ENCODE measurements around the gene ELK3. TPM values are rescaled to one million over a fixed set of nuclear protein-coding genes. Genes with fewer than 3 reads are reported as not detected.

The ELK3 gene
- total RNA-seq, 2 donors from 2014 or later = 17.1 to 18.1 TPM

- Histone ChIP-seq H3K9ac (ENCODE audit: extremely low read depth, low read length, poor library complexity, severe bottlenecking) (no peak overlapping the region), H3K27me3 (ENCODE audit: control insufficient read depth, insufficient read depth, low read length, poor library complexity, severe bottlenecking) (no peaks in the 10 kb centered on the region), H3K9me3 (ENCODE audit: control insufficient read depth, low read length) (no peaks in the 10 kb centered on the region), H3K27ac (ENCODE audit: low read depth, low read length) (no peak overlapping the region), H3K4me3 (ENCODE audit: low read length) (no peak overlapping the region), H3K36me3 (ENCODE audit: control insufficient read depth, insufficient read depth, low read length) (no peaks in the 10 kb centered on the region), H3K4me1 (ENCODE audit: control insufficient read depth, insufficient read depth, low read length) (no peaks in the 10 kb centered on the region)
- Mint-ChIP-seq H3K36me3 (ENCODE audit: low read depth) (no peaks in the 10 kb centered on the region), H3K27me3 (ENCODE audit: insufficient read depth) (peaks cover 1% of the 10 kb centered on the region), H3K27ac (no peak overlapping the region), H3K4me1 (peaks cover 13% of the 10 kb centered on the region), H3K9me3 (no peaks in the 10 kb centered on the region), H3K4me3 (no peak overlapping the region)
- TF ChIP-seq, protein P1, sequence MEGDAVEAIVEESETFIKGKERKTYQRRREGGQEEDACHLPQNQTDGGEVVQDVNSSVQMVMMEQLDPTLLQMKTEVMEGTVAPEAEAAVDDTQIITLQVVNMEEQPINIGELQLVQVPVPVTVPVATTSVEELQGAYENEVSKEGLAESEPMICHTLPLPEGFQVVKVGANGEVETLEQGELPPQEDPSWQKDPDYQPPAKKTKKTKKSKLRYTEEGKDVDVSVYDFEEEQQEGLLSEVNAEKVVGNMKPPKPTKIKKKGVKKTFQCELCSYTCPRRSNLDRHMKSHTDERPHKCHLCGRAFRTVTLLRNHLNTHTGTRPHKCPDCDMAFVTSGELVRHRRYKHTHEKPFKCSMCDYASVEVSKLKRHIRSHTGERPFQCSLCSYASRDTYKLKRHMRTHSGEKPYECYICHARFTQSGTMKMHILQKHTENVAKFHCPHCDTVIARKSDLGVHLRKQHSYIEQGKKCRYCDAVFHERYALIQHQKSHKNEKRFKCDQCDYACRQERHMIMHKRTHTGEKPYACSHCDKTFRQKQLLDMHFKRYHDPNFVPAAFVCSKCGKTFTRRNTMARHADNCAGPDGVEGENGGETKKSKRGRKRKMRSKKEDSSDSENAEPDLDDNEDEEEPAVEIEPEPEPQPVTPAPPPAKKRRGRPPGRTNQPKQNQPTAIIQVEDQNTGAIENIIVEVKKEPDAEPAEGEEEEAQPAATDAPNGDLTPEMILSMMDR (conservative IDR thresholded peaks at IDR 0.05) = no peak
- no peak for DNase-seq
- 88 to 93% methylated on average over 10 to 14 of the region's 14 CpGs for WGBS, 2 experiments (ENCODE audit: insufficient coverage in 1 of 2, insufficient read length in 1 of 2)
Measured at GRCh38 chr12:96164951-96165811, 29.0 kb upstream of the ELK3 start.

GRCh38 chr12:96166765-96167164, 27.4 kb upstream of the ELK3 start:
- H3K27ac Mint-ChIP-seq = no peak overlapping the region
- no peak overlapping the region for H3K27ac ChIP-seq (ENCODE audit: low read depth, low read length)
- H3K36me3 ChIP-seq (ENCODE audit: control insufficient read depth, insufficient read depth, low read length) = no peaks in the 10 kb centered on the region
- peaks cover 1% of the 10 kb centered on the region for H3K27me3 Mint-ChIP-seq (ENCODE audit: insufficient read depth)
- no peak overlapping the region for H3K4me3 Mint-ChIP-seq
- no peak for DNase-seq
- no peaks in the 10 kb centered on the region for H3K9me3 Mint-ChIP-seq
- H3K36me3 Mint-ChIP-seq (ENCODE audit: low read depth) = no peaks in the 10 kb centered on the region
- H3K4me1 Mint-ChIP-seq = peaks cover 13% of the 10 kb centered on the region
- no peak overlapping the region for H3K4me3 ChIP-seq (ENCODE audit: low read length)
- H3K9ac ChIP-seq (ENCODE audit: extremely low read depth, low read length, poor library complexity, severe bottlenecking) = no peak overlapping the region
- TF ChIP-seq, protein P1 (conservative IDR thresholded peaks at IDR 0.05) = no peak
- no peaks in the 10 kb centered on the region for H3K9me3 ChIP-seq (ENCODE audit: control insufficient read depth, low read length)
- no peaks in the 10 kb centered on the region for H3K27me3 ChIP-seq (ENCODE audit: control insufficient read depth, insufficient read depth, low read length, poor library complexity, severe bottlenecking)
- 83 to 93% methylated on average over 1 to 2 of the region's 2 CpGs for WGBS, 2 experiments (ENCODE audit: insufficient coverage in 1 of 2, insufficient read length in 1 of 2)
- no peaks in the 10 kb centered on the region for H3K4me1 ChIP-seq (ENCODE audit: control insufficient read depth, insufficient read depth, low read length)

GRCh38 chr12:96167492-96167891, 26.7 kb upstream of the ELK3 start:
- no peak overlapping the region for H3K4me3 Mint-ChIP-seq
- peaks cover 1% of the 10 kb centered on the region for H3K27me3 Mint-ChIP-seq (ENCODE audit: insufficient read depth)
- no peak for DNase-seq
- Histone ChIP-seq H3K9ac (ENCODE audit: extremely low read depth, low read length, poor library complexity, severe bottlenecking) (no peak overlapping the region), H3K27ac (ENCODE audit: low read depth, low read length) (no peak overlapping the region), H3K4me1 (ENCODE audit: control insufficient read depth, insufficient read depth, low read length) (no peaks in the 10 kb centered on the region), H3K4me3 (ENCODE audit: low read length) (no peak overlapping the region), H3K27me3 (ENCODE audit: control insufficient read depth, insufficient read depth, low read length, poor library complexity, severe bottlenecking) (no peaks in the 10 kb centered on the region), H3K9me3 (ENCODE audit: control insufficient read depth, low read length) (no peaks in the 10 kb centered on the region), H3K36me3 (ENCODE audit: control insufficient read depth, insufficient read depth, low read length) (no peaks in the 10 kb centered on the region)
- H3K9me3 Mint-ChIP-seq = no peaks in the 10 kb centered on the region
- no peaks in the 10 kb centered on the region for H3K36me3 Mint-ChIP-seq (ENCODE audit: low read depth)
- TF ChIP-seq, protein P1 (conservative IDR thresholded peaks at IDR 0.05) = no peak
- no peak overlapping the region for H3K27ac Mint-ChIP-seq
- 94% methylated on average over 1 of the region's 1 CpG for WGBS, 2 experiments (ENCODE audit: insufficient coverage in 1 of 2, insufficient read length in 1 of 2)
- peaks cover 13% of the 10 kb centered on the region for H3K4me1 Mint-ChIP-seq

All from endodermal cell (in vitro differentiated cells).